H4 (cell line): ENCODE measurements around the gene NDST1. TPM values are rescaled to one million over a fixed set of nuclear protein-coding genes. Genes with fewer than 3 reads are reported as not detected.
A peak's percentile ranks its signal among the peaks of the same experiment; 100 is the strongest.
"Not testable (repeated sequence)": the region's sequence is repeated elsewhere in the genome, so short reads cannot be mapped to it uniquely, and the experiment has no call there.

ENCODE experiments used
- DNase-seq: peaks from one replicate; pipeline ENCODE4 v3.0.0-alpha.2; 2015; ENCODE audit warnings: low spot score
- total RNA-seq: library from RNA; depleted of rRNA; stranded (reverse); fragments of >200 nt; shearing (Covaris generic); gene quantifications from 2 replicates; pipeline ENCODE4 v1.2.3, GENCODE V29; 2014; rRNA removed

NDST1 gene
- total RNA-seq = 18.8 and 26.6 TPM in 2 replicates

DNA sequence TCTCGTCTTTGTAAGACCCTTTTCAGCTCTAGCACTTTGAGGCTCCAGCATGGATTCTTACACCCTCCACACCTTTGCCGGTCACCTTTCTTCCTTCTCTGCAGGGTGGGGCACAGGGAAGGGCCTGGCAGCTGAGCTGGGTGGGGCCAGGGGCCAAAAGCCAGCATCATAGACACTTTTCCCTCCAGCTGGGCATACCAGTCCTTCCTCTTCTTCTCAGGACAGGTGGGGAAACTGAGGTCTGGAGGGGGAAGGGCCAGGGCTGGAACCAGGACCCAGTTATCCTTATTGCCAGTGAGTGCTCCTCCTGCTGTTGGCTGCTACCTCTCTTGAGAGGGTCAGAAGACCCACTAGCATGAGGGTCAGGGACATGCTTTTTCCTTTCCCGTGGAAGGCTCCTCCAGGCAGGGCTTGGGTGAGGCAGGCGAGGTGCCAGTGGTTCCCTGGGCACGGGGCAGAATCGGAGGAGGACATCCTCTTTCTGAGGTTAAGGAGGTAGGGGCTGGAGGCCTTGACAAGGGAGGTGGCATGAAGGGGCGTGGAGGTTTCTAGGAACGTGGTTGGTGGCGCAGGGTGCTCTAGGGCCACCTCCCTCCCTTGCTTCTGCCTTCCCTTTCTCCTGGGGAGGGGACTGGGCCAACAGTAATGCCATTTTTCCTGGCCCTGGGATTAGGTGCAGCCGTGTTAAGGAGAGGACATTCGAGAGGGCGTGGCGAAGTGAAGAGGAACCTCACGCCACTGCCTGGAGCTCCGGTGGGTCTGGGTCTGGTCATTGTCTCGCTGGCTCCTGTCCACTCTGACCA is at the start of gene NDST1:
TSS of gene NDST1 (plus strand) at position 658 of the 803 bp plus-strand sequence. CDS start 13,124 bp downstream, outside the sequence.
- no peak for DNase-seq

GRCh38 chr5:150458802-150459557 is 49.0 kb upstream of the NDST1 start:
- DNase-seq = peak; percentile 28

DNA sequence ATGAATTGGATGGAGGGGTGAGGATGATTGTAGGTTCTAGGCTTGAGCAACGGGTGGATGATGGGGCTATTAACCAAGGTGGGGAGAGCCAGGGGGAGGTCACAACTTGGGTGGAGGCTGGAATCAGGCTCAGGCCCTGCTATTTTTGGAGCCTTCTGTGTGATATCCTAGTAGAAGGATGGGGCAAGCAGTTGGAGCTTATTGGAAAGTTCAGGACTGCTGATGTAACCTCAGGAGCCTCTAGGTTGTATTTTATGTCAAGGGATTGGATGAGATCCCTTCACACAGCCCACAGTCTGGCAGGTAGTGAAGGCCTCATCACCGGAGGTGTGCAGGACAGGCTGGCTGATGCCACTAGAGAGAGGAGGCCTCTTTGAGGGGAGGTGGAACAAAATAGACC is 47.1 kb upstream of the NDST1 start:
- DNase-seq = no peak

DNA sequence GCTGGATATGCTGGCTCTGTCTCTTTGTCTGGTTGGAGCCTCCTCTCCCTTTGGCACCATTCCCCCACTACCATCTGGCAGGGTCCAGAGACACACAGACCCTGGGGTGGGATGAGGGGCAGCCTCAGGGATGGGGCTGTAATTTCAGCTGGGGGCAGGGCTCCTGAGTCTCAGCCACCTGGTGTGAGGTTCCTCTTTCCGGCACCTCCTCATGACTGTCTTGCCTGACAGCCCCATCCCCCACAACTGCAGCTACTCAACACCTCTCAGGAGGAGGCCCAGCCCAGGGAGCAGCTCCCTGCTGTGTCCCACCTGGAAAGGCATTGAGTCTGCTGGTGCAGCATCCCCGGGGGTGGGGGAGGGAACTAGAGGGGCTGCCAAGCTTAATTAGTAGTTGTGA is 46.7 kb upstream of the NDST1 start:
- DNase-seq = no peak

GRCh38 chr5:150464554-150465012 is 43.3 kb upstream of the NDST1 start:
- DNase-seq = no peak

GRCh38 chr5:150465927-150466326 is 42.0 kb upstream of the NDST1 start:
- DNase-seq = no peak

- no peak for DNase-seq
Observed at GRCh38 chr5:150468206-150468605, 39.7 kb upstream of the NDST1 start.

GRCh38 chr5:150469718-150470469 is 38.0 kb upstream of the NDST1 start:
- peak; percentile 90 for DNase-seq

DNA sequence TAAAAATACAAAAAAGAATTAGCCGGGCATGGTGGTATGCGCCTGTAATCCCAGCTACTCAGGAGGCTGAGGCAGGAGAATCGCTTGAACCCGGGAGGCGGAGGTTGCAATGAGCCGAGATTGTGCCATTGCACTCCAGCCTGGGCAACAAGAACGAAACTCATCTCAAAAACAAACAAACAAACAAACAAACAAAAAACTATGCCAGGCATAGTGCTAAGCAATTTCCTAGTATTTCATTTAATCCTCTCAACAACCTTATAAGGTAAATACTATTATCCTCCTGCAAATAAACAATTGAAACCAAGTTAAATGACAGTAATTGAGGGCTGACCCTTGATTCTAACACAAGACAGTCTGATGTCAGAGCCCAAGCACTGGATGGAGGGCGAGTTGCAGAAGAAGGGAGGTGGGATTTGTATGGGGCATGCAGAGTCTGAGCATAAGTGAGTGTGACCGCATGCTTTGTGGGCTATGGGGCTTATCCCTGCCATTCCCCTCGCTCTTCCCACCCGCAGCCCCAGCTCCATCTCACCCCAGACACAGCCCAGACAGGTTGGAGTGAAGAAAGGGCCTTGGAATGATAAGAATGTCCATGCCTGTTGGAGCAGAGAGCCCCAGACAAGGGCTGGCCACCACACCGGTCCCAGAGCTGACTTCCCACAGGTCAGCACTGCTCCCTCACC is 34.1 kb upstream of the NDST1 start:
- peak; percentile 60 for DNase-seq

- DNase-seq = not testable (repeated sequence)
Observed at GRCh38 chr5:150476568-150476967, 31.4 kb upstream of the NDST1 start.

- no peak for DNase-seq
Observed at GRCh38 chr5:150479416-150479815, 28.5 kb upstream of the NDST1 start.

- no peak for DNase-seq
Observed at GRCh38 chr5:150481708-150481965, 26.3 kb upstream of the NDST1 start.

GRCh38 chr5:150481972-150482406 is 25.9 kb upstream of the NDST1 start:
- no peak for DNase-seq

GRCh38 chr5:150484964-150485692 is 22.8 kb upstream of the NDST1 start:
- no peak for DNase-seq

DNA sequence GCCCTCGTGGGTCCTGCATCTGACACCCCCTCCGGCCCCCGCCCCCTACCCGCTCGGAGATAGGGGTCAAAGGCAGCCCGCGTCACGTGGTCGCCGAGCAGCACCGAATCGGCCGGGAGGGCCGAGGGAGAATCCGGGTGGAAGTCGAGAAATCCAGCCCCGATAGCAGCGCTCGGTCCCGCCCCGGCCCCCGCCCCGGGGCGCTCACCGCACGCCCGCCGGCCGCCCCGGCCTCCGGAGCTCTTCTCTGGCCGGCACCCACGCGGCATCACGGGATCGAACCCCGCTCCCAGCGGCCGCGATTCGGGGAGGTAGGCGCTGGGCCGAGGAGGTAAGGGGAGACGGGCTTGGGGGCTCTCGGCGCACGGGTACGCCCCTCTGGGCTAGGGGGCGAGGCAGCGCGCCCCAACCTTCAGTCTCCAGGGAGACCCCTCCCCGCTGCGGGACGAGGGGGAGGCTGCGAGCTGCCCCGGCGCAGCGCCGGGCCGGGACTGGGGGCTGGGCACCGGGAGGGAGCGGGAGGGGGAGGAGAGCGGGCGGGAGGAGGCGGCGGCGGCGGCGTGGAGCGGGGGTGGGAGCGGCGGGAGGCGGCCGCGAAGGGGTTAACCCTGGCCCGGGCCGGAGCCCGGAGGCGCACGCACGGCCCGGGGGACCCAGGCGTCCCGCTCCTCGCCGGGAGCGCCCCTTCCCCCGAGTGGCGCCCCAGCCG is 22.1 kb upstream of the NDST1 start:
- DNase-seq = no peak

DNA sequence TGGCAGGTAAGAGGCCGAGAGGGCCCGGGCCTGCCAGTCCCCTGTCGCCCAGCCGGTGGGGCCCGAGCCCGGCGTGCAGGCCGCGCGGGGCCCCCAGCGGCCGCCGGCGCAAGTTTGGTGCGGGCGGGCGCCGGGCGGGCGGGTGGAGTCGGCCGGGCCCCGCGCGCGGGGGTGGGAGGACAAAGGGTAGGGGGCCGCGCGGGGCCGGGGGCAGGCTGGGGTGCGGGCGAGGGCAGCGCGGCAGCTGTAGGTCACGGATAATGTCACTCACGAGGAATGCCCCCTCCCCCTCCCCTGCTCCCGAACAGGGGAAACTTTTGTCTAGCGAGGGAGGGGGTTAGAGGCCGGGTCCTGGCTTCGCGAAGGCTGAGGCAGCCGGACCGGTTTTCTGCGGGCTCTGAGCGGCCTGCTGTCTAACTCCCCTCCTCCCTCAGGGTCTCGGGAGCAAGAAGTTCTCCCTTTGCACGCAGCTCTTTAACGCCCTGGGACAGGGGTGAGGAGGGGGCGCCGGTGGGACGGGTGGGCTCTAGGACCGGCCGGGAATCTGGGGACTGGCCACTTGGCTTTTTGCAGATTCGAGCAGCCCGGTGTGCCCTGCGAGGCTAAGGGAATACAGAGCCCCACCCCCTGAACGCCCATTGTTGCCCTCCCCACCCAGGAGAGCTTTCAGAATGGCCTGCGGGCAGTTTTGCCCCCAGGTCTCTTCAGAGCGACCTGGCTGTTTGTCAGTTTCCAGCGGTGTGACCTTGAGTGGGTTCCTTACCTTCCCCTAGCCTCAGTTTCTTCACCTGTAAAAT is 21.3 kb upstream of the NDST1 start:
- no peak for DNase-seq

DNA sequence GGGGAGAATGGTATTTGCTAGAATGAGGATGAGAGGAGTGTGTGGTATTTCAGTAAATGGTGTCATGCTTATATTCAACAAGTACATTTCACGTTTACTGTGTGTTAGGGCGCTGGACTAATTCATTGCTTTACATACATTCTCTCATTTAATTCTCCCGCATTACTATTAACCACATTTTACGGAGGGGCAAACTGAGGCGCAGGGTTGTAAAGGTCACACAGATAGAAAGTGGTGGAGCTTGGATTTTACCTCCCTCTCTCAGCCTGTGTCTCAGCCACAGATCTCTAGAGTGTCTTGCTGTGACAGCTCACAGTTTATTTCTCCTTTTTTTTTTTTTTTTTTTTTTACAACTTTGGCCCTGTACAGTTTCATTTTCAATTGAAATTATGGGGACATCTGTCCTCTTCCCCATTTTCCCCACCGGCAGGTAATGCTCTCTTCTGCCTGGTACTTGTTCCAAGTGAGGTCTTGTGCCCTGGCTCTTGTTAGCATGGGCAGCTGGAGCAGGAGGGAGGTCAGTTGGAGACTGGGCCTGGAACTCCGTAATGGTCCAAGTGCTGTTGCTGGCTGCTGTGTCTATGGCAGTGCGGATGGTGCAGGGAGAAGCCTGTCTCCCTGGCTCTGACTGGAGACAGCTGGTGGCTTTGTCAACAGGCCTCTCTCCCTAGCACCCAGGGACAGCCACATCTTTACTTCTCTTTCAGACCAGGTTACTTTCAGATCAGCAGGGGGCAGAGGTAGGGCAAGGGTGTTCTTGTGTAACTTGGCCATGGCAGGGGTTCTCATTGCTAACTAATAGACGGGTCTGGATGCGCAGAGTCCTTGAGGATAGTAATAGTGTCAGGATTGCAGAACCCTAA is 20.5 kb upstream of the NDST1 start:
- DNase-seq = peak; percentile 48

DNA sequence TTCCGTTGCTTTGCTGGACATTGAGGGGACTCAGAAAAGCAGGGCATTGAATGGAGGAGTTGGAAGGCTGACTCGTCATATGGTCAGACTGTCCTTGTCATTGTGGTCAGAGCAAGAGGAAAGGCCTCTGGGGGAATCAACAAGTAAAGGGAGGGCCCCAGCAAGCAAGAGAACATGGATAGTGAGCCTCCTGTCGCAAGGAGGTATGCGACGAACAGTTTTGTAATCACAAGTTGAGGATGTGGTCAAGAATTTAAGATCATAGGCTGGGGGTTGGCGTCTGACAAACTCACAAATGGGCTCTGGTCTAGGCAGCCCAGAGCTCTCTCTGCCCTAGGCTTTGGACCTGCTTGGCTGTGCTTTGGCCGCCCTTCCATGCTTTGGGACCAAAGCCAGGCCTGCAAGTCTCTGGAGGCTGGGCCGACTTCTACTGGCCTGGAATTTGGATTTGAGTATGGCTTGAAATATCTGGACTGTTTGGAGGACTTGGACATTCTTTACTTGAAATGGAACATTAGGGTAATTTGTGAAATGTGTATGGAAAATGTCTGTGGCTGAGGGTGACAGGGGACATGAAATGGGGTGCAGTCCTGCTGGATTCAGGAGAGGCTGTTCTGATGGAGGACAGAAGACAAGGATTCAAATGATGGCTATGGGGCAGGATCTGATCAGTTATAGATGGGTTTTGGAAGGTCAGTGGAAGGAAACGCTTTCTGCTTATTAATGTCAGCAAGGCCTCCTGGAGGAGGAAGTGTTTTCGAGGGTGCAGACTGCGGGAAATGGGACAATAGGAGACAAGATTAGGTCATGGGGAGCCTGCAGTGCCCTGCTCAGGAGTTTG is 19.2 kb upstream of the NDST1 start:
- peak; percentile 73 for DNase-seq
